ENCODE data around the gene NXT1.
A peak's percentile ranks its signal among the peaks of the same experiment; 100 is the strongest.

Gene NXT1

GRCh38 chr20:23361119-23361475 is 10.5 kb downstream of the NXT1 start:
- peak; percentile 45 for DNase-seq (ENCODE audit: low spot score)

- DNase-seq (ENCODE audit: low spot score) = peak; percentile 99
These were observed 11.1 kb downstream of the NXT1 start, which contains the start of gene GZF1 for GRCh38 chr20:23361476-23362391. Gene GZF1, plus strand, starts transcription at chr20:23362182. Its CDS starts 2,202 bp downstream, at chr20:23364384.

GRCh38 chr20:23362392-23363256 is 12.0 kb downstream of the NXT1 start:
- peak; percentile 25 for DNase-seq (ENCODE audit: low spot score)

- DNase-seq (ENCODE audit: low spot score) = no peak
These were observed 12.7 kb downstream of the NXT1 start for GRCh38 chr20:23363257-23363649.

GRCh38 chr20:23365390-23366165 is 15.0 kb downstream of the NXT1 start:
- DNase-seq (ENCODE audit: low spot score) = no peak

- DNase-seq (ENCODE audit: low spot score) = peak; percentile 50
These were observed 15.8 kb downstream of the NXT1 start for GRCh38 chr20:23366384-23366783.

GRCh38 chr20:23367770-23368169 is 17.2 kb downstream of the NXT1 start:
- DNase-seq (ENCODE audit: low spot score) = no peak

GRCh38 chr20:23368316-23369071 is 17.9 kb downstream of the NXT1 start:
- no peak for DNase-seq (ENCODE audit: low spot score)

GRCh38 chr20:23369072-23369823 is 18.7 kb downstream of the NXT1 start:
- no peak for DNase-seq (ENCODE audit: low spot score)

GRCh38 chr20:23370274-23370673 is 19.7 kb downstream of the NXT1 start:
- no peak for DNase-seq (ENCODE audit: low spot score)

- DNase-seq (ENCODE audit: low spot score) = no peak
These were observed 20.3 kb downstream of the NXT1 start for GRCh38 chr20:23370873-23371272.

- DNase-seq (ENCODE audit: low spot score) = no peak
These were observed 20.9 kb downstream of the NXT1 start for GRCh38 chr20:23371496-23371895.

GRCh38 chr20:23374441-23374840 is 23.9 kb downstream of the NXT1 start:
- DNase-seq (ENCODE audit: low spot score) = no peak

- no peak for DNase-seq (ENCODE audit: low spot score)
These were observed 25.2 kb downstream of the NXT1 start for GRCh38 chr20:23375827-23376226.

GRCh38 chr20:23379772-23380171 is 29.2 kb downstream of the NXT1 start:
- no peak for DNase-seq (ENCODE audit: low spot score)

- no peak for DNase-seq (ENCODE audit: low spot score)
These were observed 31.3 kb downstream of the NXT1 start for GRCh38 chr20:23381876-23382275.

- no peak for DNase-seq (ENCODE audit: low spot score)
These were observed 35.9 kb downstream of the NXT1 start for GRCh38 chr20:23386304-23387117.

- no peak for DNase-seq (ENCODE audit: low spot score)
These were observed 36.5 kb downstream of the NXT1 start for GRCh38 chr20:23387118-23387443.

GRCh38 chr20:23390091-23390774 is 39.6 kb downstream of the NXT1 start:
- no peak for DNase-seq (ENCODE audit: low spot score)
